ENCODE results near the gene ORMDL1.
"Not testable (repeated sequence)": the region's sequence is repeated elsewhere in the genome, so short reads cannot be mapped to it uniquely, and the experiment has no call there.

Gene ORMDL1

GRCh38 chr2:189770590-189771322 is 13.4 kb downstream of the ORMDL1 start:
- DNase-seq, result no peak

- no peak for DNase-seq
These were observed 20.1 kb downstream of the ORMDL1 start for GRCh38 chr2:189763908-189764661.

DNA sequence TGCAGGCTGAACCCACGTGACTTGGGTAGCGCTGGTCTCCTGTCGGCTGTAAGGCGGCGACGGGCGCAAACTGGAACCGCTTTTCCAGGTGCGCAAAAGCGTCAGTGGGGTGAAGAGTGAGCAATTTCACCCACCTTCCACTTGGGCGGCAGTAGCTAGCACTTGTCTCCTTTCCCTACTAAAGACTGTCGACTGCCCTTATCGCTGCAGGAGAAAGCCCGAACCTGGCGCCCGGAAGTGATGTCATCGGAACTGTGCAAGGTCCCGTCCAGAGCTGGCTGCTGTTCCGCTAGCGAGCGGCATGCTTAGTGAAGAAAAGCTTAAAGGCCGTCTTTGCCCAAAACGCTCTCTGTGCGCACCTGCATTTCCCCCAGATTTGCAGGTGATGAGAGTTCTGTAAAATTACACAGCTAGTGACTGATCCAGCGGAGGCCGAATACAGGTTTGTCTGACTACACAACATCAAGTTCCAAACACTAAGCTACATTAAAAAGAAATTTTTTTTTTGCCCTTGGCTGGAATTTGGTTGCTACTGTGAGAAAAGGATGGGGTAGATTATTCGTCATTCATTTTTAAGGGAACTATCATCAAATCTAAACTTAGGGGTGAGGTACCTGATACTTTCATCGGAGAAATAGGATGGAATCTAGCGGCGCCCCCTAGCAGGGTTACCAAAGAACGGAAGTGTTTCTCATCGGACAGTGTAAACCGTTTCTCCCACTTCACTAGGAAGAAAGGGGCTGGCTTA is 21.4 kb downstream of the ORMDL1 start, which contains the start of gene OSGEPL1:
OSGEPL1 (minus strand) TSS at position 242 of the 748 bp plus-strand sequence. CDS start 1,152 bp downstream, outside the sequence.
- DNase-seq, result peak; percentile 95

DNA sequence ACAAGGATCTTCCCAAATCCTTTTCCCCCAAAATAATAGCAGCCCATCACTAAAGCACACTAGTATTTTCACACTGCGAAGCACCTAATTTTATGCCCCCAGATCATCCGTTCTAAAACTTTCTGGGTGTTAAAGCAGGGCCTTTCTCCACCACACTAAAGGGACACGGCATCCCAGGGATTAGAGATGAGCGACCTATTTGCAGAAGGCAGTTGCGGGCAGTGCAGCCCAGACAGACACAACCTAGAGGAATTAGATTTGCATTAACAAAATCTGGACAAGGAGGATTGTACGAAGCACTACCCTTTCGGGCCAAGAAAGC is 21.9 kb downstream of the ORMDL1 start:
- DNase-seq, result no peak

GRCh38 chr2:189760154-189760553 is 24.0 kb downstream of the ORMDL1 start:
- not testable (repeated sequence) for DNase-seq

DNA sequence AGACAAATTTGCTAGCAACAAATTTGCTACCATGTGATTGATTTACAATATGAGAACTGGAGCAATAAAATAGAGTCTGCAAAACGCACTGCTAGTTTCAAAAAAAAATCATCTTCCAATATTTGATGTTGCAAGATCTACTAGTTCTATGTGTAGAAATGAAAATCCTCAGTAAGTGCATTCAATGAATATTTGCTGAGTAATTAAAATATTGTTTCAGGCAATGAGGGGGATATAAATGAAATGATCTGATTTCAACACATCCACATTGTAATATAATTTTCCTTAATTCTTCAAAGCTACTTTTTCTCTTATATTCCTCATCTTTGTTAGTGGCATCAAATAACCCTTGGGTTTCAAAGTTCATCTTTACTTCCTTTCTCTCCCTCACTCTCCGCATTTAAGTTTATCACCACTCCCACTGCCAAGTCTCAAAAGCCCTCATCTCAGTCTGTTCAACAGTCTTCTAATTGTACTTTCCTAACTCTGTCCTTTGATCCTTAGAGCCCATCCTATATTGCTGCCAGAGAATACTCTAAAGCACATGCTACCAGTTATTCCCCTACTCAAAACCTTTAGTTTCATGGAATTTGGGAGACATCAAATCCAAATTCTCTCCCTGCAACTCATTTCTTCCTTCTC is 27.7 kb downstream of the ORMDL1 start:
- DNase-seq, result no peak

- DNase-seq, result peak; percentile 57
These were observed 33.0 kb downstream of the ORMDL1 start for GRCh38 chr2:189751080-189751658.

- no peak for DNase-seq
These were observed 54.7 kb downstream of the ORMDL1 start for GRCh38 chr2:189729430-189729829.

DNA sequence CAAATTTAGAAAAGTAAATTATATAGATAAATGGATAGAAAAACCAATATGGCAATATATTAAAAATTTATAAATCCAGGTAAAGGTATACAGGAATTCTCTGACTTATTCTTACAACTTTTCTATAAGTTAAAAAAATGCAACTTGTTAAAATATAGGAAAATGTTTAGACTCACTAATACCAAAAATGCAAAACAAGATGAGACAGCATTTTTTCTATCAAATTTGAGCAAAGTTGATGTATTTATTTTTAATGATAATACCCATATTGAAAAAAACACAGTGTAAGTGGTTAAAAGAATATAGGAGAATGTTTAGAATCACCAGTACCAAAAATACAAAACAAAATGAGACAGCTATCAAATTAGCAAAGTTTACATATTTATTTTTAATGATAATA is 57.3 kb downstream of the ORMDL1 start:
- no peak for DNase-seq

DNA sequence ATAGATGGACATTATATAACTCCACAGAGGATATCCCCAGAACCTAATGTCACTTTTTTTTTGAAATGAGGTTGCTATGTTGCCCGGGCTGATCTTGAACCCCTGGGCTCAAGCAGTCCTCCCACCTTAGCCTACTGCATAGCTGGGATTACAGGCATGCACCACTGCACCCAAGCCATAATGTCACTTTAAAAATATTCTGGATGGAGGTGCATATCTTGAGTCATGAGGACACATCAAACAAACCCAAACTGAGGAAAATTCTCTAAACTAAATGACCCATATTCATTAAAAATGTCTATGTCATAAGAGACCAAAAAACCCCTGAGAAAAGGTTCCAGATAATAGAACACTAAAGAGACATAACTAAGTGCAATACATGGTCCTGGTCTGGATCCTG is 57.9 kb downstream of the ORMDL1 start:
- no peak for DNase-seq

- DNase-seq, result no peak
These were observed 60.9 kb downstream of the ORMDL1 start for GRCh38 chr2:189723192-189723591.
